Stimulated activated CD4-positive, alpha-beta T cell treated with anti-CD3 and anti-CD28 coated beads, Interleukin-15, amount 100 ng/mL, for 24 hours (primary cell): ENCODE measurements around the gene TRANK1.

Experiments used
- DNase-seq: peaks from one replicate; pipeline ENCODE4 v3.0.0-alpha.2; 2020

Gene TRANK1

DNA sequence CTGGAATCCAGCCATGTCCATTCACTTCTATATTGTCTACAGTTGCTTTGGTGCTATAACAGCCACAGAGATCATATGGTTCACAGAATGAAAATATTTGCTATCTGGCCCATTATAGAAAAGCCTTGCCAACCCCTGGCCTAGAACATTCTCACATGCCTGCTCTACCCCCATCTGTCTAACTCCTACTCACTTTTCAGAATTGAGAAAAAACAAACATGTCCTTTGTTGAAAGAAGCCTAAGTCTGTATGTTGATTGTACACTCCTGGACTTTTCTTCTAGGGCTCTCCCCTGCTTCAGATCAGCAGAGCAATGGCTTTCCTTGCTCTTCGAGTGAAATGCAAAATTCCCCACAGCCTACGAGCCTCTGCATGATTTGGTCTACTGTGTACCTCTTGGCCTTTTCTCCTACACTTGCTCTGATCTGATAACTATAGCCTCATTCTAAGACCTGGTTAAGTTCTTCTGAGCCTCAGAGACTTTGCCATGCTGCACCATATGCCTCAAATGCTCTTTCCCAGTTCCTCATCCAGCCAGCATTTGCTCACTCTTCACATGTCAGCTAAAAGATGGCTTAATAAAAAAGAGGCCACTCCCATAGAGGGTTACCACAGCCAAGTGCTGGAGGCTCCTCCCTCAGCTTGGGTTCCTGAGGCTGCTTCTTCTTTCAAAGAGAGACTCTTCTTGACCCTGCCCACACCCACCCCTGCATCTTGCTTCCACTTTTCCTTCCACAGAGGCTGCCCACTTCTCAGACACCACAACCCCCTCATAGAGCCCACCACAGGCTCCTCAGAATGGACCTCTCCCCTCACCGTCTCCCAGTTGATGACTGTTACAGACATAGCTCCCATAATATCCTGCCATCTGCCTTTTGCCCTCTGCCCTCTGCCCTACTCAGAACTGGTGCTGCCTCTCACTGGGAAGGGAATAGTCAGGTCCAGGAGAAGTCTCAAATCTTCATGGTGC, 157.6 kb downstream of the TRANK1 start:
- DNase-seq: no peak

DNA sequence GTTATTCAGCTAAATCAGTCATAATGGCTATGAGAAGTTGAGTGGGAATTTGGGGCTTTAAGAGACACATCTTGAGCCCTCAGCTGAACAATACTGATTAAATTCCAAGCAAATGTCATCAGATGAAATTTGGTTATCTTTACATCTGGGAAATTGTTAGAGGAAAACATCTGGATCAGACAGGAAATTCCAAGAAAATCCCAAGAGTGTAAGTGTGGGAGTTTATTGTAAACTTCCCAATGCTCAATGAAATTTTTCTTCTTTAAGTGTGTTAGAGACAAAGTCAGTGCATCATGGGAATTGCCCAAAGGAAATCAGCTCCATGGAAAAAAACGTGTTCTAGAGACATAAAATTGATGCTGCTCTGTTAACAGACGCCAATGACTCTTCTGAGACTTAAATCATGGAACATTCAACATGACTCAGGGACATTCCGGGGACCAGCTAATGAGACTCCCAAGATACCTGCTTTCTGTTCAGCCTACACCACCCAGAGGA, 160.7 kb downstream of the TRANK1 start:
- DNase-seq: no peak

DNA sequence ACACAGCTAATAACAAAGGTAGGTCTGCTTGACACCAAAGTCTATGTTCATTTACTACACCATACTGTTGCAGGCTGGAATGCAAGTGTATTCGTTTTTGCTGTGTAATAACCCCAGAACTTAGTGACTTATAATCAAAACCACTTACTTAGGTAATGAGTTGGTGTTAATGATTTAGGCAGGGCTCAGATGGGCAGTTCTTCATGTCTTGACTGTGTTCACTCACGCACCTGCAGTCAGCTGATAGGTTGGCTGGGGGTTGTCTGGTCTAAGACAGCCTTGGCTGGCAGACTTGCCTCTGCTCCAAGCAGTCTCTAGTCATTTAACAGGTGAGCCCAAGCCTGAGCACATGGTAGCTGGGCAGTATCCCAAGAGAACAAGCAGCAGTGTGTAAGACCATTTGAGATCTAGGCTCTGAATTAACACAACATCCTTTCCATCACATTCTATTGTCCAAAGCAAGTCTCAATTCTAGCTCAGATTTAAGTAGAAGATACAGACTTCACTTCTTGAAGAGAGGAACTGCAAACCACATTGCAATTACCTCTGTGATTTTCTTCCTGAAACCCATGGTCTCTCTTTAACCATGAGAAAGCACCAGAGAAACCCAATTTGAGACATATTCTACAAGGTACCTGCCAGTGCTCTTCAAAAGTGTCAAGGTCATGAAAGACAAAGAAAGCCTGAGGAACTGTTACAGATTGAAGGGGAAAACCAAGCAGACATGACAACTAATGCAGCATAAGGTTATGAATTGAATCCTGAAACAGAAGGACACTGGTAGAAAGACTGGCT, 167.2 kb downstream of the TRANK1 start:
- DNase-seq: no peak
